Measurements from ENCODE around the gene ALG8.
"Not testable (repeated sequence)": the region's sequence is repeated elsewhere in the genome, so short reads cannot be mapped to it uniquely, and the experiment has no call there.

The ALG8 gene

GRCh38 chr11:78080084-78080817 is 59.2 kb downstream of the ALG8 start:
- Histone ChIP-seq H3K4me1 (peaks cover 10% of the 10 kb centered on the region), H3K36me3 (replicated peaks) (peaks cover 12% of the 10 kb centered on the region), H3K27me3 (ENCODE audit: low read depth) (no peaks in the 10 kb centered on the region), H3K9me3 (no peaks in the 10 kb centered on the region), H3K4me3 (peak overlapping the region; percentile 90)
- in situ Hi-C loops (cut with MboI; ENCODE audit: low sequenced_read_pairs): loop anchor here (25.0 kb wide), 1 partner anchor 482 kb away; the partner anchor contains the start of gene NARS2
- DNase-seq (ENCODE audit: low spot score in 2 of 2): no peak

GRCh38 chr11:78079232-78080083 is 60.0 kb downstream of the ALG8 start, which contains the start of gene NDUFC2:
NDUFC2 (minus strand) TSS chr11:78079862; CDS start chr11:78079744, 118 bp downstream.
- Histone ChIP-seq H3K36me3 (replicated peaks) (peaks cover 15% of the 10 kb centered on the region), H3K4me1 (peaks cover 14% of the 10 kb centered on the region), H3K4me3 (peak within 1 kb of the TSS; percentile 90), H3K9me3 (no peaks in the 10 kb centered on the region), H3K27me3 (ENCODE audit: low read depth) (no peaks in the 10 kb centered on the region)
- peak; percentile 69 to 84 for DNase-seq (ENCODE audit: low spot score in 2 of 2)
- in situ Hi-C loops (cut with MboI; ENCODE audit: low sequenced_read_pairs): loop anchor here (25.0 kb wide), 1 partner anchor 483 kb away; the partner anchor contains the start of gene NARS2

GRCh38 chr11:78078218-78079167 is 60.9 kb downstream of the ALG8 start:
- peak overlapping the region; percentile 90 for H3K4me3 ChIP-seq

GRCh38 chr11:78077592-78077991 is 61.8 kb downstream of the ALG8 start:
- not testable (repeated sequence) for DNase-seq (ENCODE audit: low spot score in 2 of 2); H3K9me3 ChIP-seq; H3K27me3 ChIP-seq (ENCODE audit: low read depth)
- in situ Hi-C loops (cut with MboI; ENCODE audit: low sequenced_read_pairs): loop anchor here (25.0 kb wide), 1 partner anchor 485 kb away; the partner anchor contains the start of gene NARS2
- peak overlapping the region; percentile 90; the same call in 1 of the 2 replicates for H3K4me3 ChIP-seq
- peaks cover 18% of the 10 kb centered on the region for H3K36me3 ChIP-seq (replicated peaks)
- H3K4me1 ChIP-seq: peaks cover 14% of the 10 kb centered on the region

More at GRCh38 chr11:78078218-78079167, 60.9 kb downstream of the ALG8 start:
- in situ Hi-C loops (cut with MboI; ENCODE audit: low sequenced_read_pairs): loop anchor here (25.0 kb wide), 1 partner anchor 484 kb away; the partner anchor contains the start of gene NARS2
- Histone ChIP-seq H3K27me3 (ENCODE audit: low read depth) (no peaks in the 10 kb centered on the region), H3K9me3 (no peaks in the 10 kb centered on the region), H3K4me1 (peaks cover 14% of the 10 kb centered on the region), H3K36me3 (replicated peaks) (peaks cover 15% of the 10 kb centered on the region)
- peak in 1 of 2 experiments; percentile 27 for DNase-seq (ENCODE audit: low spot score in 2 of 2)

GRCh38 chr11:78076733-78077403 is 62.6 kb downstream of the ALG8 start:
- H3K36me3 ChIP-seq (replicated peaks): peaks cover 20% of the 10 kb centered on the region
- no peaks in the 10 kb centered on the region for H3K9me3 ChIP-seq
- no peak for DNase-seq (ENCODE audit: low spot score in 2 of 2)
- in situ Hi-C loops (cut with MboI; ENCODE audit: low sequenced_read_pairs): loop anchor here (25.0 kb wide), 1 partner anchor 485 kb away; the partner anchor contains the start of gene NARS2
- no peak overlapping the region for H3K4me3 ChIP-seq
- H3K27me3 ChIP-seq (ENCODE audit: low read depth): no peaks in the 10 kb centered on the region
- peaks cover 14% of the 10 kb centered on the region for H3K4me1 ChIP-seq

- DNase-seq (ENCODE audit: low spot score in 2 of 2): peak in 1 of 2 experiments; percentile 46
- in situ Hi-C loops (cut with MboI; ENCODE audit: low sequenced_read_pairs): loop anchor here (25.0 kb wide), 1 partner anchor 488 kb away; the partner anchor contains the start of gene NARS2
- no peaks in the 10 kb centered on the region for H3K9me3 ChIP-seq
Observed at GRCh38 chr11:78074756-78075155, 64.7 kb downstream of the ALG8 start.

GRCh38 chr11:78072455-78072854 is 67.0 kb downstream of the ALG8 start:
- no peak overlapping the region for H3K4me3 ChIP-seq
- no peaks in the 10 kb centered on the region for H3K9me3 ChIP-seq
- no peaks in the 10 kb centered on the region for H3K27me3 ChIP-seq (ENCODE audit: low read depth)
- peaks cover 7% of the 10 kb centered on the region for H3K4me1 ChIP-seq
- in situ Hi-C loops (cut with MboI; ENCODE audit: low sequenced_read_pairs): no loop called here
- DNase-seq (ENCODE audit: low spot score in 2 of 2): no peak
- peaks cover 39% of the 10 kb centered on the region for H3K36me3 ChIP-seq (replicated peaks)

More at GRCh38 chr11:78074756-78075155, 64.7 kb downstream of the ALG8 start:
- H3K4me1 ChIP-seq: peaks cover 14% of the 10 kb centered on the region
- H3K4me3 ChIP-seq: no peak overlapping the region
- no peaks in the 10 kb centered on the region for H3K27me3 ChIP-seq (ENCODE audit: low read depth)
- H3K36me3 ChIP-seq (replicated peaks): peaks cover 30% of the 10 kb centered on the region

GRCh38 chr11:78071717-78072116 is 67.7 kb downstream of the ALG8 start:
- DNase-seq (ENCODE audit: low spot score in 2 of 2): no peak
- in situ Hi-C loops (cut with MboI; ENCODE audit: low sequenced_read_pairs): no loop called here
- H3K4me3 ChIP-seq: no peak overlapping the region
- peaks cover 40% of the 10 kb centered on the region for H3K36me3 ChIP-seq (replicated peaks)
- no peaks in the 10 kb centered on the region for H3K9me3 ChIP-seq
- no peaks in the 10 kb centered on the region for H3K27me3 ChIP-seq (ENCODE audit: low read depth)
- peaks cover 7% of the 10 kb centered on the region for H3K4me1 ChIP-seq

- Histone ChIP-seq H3K4me3 (no peak overlapping the region), H3K4me1 (peaks cover 13% of the 10 kb centered on the region), H3K27me3 (ENCODE audit: low read depth) (no peaks in the 10 kb centered on the region), H3K36me3 (replicated peaks) (peaks cover 37% of the 10 kb centered on the region), H3K9me3 (no peaks in the 10 kb centered on the region)
- in situ Hi-C loops (cut with MboI; ENCODE audit: low sequenced_read_pairs): no loop called here
- DNase-seq (ENCODE audit: low spot score in 2 of 2): no peak
Observed at GRCh38 chr11:78070621-78071020, 68.8 kb downstream of the ALG8 start.

GRCh38 chr11:78069465-78069864 is 70.0 kb downstream of the ALG8 start:
- H3K4me3 ChIP-seq: no peak overlapping the region
- H3K9me3 ChIP-seq: no peaks in the 10 kb centered on the region
- no peak for DNase-seq (ENCODE audit: low spot score in 2 of 2)
- in situ Hi-C loops (cut with MboI; ENCODE audit: low sequenced_read_pairs): no loop called here
- no peaks in the 10 kb centered on the region for H3K27me3 ChIP-seq (ENCODE audit: low read depth)
- H3K4me1 ChIP-seq: peaks cover 11% of the 10 kb centered on the region
- peaks cover 32% of the 10 kb centered on the region for H3K36me3 ChIP-seq (replicated peaks)

- H3K27me3 ChIP-seq (ENCODE audit: low read depth): no peaks in the 10 kb centered on the region
Observed at GRCh38 chr11:78067704-78068103, 71.7 kb downstream of the ALG8 start.

GRCh38 chr11:78066471-78066870 is 73.0 kb downstream of the ALG8 start:
- H3K4me1 ChIP-seq: peaks cover 11% of the 10 kb centered on the region
- DNase-seq (ENCODE audit: low spot score in 2 of 2): no peak
- H3K36me3 ChIP-seq (replicated peaks): peaks cover 23% of the 10 kb centered on the region
- H3K27me3 ChIP-seq (ENCODE audit: low read depth): no peaks in the 10 kb centered on the region
- in situ Hi-C loops (cut with MboI; ENCODE audit: low sequenced_read_pairs): no loop called here
- H3K4me3 ChIP-seq: no peak overlapping the region
- H3K9me3 ChIP-seq: no peaks in the 10 kb centered on the region

More at GRCh38 chr11:78067704-78068103, 71.7 kb downstream of the ALG8 start:
- no peak for DNase-seq (ENCODE audit: low spot score in 2 of 2)
- H3K4me3 ChIP-seq: no peak overlapping the region
- in situ Hi-C loops (cut with MboI; ENCODE audit: low sequenced_read_pairs): no loop called here
- H3K4me1 ChIP-seq: peaks cover 11% of the 10 kb centered on the region
- H3K36me3 ChIP-seq (replicated peaks): peaks cover 29% of the 10 kb centered on the region
- H3K9me3 ChIP-seq: no peaks in the 10 kb centered on the region
